ENCODE measurements around the gene EYA2.

- TF ChIP-seq, protein P1, sequence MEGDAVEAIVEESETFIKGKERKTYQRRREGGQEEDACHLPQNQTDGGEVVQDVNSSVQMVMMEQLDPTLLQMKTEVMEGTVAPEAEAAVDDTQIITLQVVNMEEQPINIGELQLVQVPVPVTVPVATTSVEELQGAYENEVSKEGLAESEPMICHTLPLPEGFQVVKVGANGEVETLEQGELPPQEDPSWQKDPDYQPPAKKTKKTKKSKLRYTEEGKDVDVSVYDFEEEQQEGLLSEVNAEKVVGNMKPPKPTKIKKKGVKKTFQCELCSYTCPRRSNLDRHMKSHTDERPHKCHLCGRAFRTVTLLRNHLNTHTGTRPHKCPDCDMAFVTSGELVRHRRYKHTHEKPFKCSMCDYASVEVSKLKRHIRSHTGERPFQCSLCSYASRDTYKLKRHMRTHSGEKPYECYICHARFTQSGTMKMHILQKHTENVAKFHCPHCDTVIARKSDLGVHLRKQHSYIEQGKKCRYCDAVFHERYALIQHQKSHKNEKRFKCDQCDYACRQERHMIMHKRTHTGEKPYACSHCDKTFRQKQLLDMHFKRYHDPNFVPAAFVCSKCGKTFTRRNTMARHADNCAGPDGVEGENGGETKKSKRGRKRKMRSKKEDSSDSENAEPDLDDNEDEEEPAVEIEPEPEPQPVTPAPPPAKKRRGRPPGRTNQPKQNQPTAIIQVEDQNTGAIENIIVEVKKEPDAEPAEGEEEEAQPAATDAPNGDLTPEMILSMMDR (IDR thresholded peaks at IDR 0.05): no peak
- no peak for TF ChIP-seq POLR2A (IDR thresholded peaks at IDR 0.05)
Measured at GRCh38 chr20:47165376-47165865, 270.8 kb downstream of the EYA2 start.

Data from adrenal gland (tissue), 5 donors.